ENCODE data around the gene TXNIP.

Gene TXNIP

DNA sequence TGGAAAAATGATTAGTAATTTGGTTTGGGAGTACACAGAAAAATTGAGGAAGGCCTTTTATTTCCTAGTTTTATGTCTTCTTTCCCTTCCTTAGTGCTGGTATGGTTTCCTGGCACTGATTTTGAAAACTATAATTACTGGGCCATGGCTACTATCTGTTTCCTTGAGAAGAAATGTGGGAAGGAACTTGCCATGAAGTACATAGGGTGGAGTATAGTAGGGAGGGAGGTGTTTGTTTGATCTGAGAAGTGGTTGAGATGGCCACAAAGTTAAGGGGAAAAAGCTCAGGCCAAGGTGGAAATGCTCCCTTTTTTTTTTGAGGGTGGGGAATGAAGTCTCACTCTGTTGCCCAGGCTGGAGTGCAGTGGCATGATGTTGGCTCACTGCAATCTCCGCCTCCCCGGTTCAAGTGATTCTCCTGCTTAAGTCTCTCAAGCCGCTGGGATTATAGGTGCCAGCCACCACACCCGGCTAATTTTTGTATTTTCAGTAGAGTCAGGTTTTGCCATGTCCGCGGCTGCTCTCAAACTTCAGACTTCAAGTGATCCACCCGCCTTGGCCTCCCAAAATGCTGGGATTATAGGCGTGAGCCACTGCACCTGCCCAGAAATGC is 13.9 kb upstream of the TXNIP start:
- no peak for DNase-seq

DNA sequence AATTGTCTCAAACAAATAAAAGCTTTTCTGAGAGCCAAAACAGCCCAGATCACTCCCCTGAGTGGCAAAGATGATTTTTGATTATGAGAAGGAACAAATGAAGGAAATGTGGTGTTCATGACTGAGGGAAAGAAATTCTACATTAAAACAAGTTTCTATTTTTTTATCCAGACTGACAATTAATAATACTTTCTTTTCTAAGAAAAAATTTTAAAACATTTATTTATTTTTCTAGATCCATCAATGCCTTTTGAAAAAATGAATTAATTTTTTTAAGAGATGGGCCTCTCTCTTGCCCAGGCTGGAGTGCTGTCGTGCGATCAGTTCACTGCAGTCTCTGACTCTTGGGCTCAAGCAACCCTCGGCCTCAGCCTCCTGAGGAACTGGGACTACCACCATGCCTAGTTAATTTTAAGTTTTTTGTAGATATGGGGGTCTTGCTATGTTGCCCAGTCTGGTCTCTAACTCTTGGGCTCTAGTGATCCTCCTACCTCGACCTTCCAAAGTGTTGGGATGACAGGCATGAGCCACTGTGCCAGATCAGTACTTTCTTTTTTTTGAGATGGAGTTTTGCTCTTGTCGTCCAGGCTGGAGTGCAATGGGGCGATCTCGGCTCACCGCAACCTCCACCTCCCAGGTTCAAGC is 11.2 kb upstream of the TXNIP start:
- no peak for DNase-seq

- DNase-seq = no peak
Measured at GRCh38 chr1:146001709-146002108, 5.3 kb upstream of the TXNIP start.

DNA sequence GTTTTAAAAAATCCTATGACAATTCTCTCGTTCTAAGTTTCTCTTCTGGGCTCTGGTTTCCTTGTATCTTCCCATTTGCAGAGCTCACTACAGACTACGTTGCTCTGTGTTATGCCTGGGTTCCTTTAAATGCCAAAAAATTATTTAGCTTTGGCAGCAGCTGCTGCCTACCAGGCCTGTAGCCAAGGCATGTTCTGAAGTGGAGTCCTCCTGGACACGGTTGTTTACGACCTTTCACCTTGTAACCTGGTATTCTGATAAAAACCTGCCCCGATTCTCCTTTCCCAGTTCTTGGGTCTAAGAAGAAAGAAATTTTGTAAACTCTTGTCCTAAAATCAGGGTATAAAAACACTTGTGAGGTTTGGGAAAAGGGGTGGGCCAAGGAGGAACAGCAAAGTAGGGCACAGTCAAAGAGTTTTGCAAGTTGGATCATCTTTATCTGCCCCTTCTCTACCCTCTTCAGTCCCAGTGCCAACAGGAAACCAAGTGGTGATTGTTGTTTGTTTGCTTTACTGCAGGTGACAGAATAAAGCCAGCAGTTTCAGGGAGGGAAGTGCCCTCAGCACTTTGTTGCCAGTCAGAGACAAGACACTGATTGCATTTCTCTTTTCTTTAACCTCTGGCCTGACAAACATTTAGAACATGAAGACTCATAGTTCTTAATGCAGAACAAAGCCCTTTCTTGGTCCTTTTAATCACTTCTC is 3.1 kb upstream of the TXNIP start:
- DNase-seq = no peak

DNA sequence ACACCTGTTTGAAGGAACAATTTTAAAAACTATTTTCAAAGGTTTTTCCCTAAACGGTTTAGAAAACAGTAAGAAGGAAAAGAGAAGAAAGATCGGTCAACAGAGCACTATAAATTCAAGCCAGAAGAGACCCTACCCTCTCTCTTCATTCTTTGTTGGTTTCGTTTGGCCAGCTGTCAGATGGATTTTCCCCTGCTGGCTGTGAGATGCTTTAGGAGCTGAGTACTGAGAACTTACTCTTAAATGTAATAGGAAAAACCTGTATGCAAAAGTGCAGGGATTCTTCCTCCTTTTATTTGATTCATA is 1.3 kb upstream of the TXNIP start:
- DNase-seq = peak; percentile 36

- DNase-seq = peak; percentile 71
Measured at GRCh38 chr1:145997016-145997717, 788 bp upstream of the TXNIP start.

DNA sequence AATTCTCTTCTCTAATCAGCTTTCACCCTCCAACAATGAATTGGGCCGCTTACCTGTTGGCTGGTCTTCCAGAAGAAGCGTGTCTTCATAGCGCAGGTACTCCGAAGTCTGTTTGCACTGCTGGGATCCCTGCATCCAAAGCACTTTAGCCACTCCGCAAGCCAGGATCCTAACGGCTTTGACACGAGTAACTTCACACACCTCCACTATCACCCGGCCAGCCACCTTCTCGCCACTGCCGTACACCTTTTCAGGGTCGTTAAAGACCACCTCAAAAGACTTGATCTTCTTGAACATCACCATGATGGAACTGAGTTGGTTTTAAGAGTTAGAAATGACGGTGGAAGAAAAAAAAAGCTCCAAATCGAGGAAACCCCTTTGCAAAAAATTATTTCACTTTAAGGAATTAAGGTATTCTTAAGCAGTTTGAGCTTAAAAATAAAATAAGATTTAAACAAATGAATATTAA is 381 bp downstream of the TXNIP start:
- peak; percentile 44 for DNase-seq

DNA sequence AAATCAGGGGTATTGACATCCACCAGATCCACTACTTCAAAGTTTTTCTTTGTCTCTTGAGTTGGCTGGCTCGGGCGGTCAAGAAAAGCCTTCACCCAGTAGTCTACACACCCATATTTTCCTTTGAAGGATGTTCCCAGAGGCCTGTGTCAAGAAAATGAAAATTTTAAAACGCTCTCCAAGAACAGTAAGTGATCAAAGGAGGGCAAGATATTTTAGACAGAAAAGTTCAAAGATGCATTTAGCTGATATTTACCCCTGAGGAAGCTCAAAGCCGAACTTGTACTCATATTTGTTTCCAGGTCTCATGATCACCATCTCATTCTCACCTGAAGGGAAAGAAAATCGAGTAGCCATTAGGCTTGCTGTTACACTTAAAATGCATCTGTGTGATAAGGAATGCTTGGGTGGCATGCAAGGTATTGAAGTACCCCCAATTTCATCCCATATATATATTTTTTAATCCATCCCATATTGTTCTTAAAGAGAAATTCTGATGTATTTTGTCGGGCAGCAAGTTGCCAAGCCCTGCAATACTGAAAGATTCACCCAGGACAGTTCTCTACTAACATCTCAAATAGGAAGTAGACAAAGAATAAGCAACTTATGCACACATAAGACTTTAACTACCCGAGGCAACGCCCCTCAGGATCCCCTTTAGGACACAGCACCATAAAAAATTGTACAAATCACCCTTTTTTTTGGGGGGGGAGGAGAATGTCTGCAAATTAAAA is 1.1 kb downstream of the TXNIP start:
- DNase-seq = peak; percentile 39

GRCh38 chr1:145994391-145995120 is 1.8 kb downstream of the TXNIP start:
- DNase-seq = peak; percentile 48

- peak; percentile 47 for DNase-seq
Measured at GRCh38 chr1:145993618-145994390, 2.6 kb downstream of the TXNIP start.

- no peak for DNase-seq
Measured at GRCh38 chr1:145992958-145993617, 3.3 kb downstream of the TXNIP start.

- peak; percentile 33 for DNase-seq
Measured at GRCh38 chr1:145992502-145992936, 3.9 kb downstream of the TXNIP start.

- peak; percentile 50 for DNase-seq
Measured at GRCh38 chr1:145991735-145992412, 4.5 kb downstream of the TXNIP start.

- DNase-seq = no peak
Measured at GRCh38 chr1:145990249-145990855, 6.0 kb downstream of the TXNIP start.

DNA sequence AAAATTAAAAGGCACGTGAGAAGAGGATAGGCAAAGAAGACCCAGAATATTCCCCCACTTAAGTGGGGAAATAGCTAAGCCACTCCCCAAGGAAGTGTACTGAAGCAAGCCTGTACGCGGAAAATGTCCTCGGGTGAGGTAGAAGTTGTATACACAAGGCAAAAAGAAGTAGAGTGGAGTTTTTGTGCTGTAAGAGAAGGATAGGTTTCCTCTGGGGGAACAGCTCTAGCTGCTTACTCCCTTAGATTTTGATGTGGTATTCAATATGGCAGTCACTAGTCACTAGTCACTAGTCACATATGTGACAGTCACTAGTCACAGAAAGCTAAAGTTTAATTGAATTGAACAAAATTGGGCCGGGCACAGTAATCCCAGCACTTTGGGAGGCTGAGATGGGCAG is 7.6 kb downstream of the TXNIP start:
- DNase-seq = no peak

- no peak for DNase-seq
Measured at GRCh38 chr1:145987926-145988325, 8.5 kb downstream of the TXNIP start.

DNA sequence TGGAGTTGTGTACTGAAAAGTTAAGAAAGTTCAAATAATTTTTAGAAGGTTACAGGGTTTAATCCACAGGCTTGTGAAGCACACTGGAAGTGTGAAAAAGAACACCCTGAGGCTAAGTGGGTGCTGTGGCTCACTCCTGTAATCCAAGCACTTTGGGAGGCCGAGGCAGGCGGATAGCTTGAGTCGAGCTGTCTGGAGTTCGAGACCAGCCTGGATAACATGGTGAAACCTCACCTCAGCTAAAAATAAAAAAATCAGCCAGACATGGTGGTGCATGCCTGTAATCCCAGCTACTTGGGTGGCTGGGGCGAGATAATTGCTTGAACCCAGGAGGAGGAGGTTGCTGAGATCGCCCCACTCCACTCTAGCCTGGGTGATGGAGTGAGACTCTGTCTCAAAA is 9.8 kb downstream of the TXNIP start:
- no peak for DNase-seq

DNA sequence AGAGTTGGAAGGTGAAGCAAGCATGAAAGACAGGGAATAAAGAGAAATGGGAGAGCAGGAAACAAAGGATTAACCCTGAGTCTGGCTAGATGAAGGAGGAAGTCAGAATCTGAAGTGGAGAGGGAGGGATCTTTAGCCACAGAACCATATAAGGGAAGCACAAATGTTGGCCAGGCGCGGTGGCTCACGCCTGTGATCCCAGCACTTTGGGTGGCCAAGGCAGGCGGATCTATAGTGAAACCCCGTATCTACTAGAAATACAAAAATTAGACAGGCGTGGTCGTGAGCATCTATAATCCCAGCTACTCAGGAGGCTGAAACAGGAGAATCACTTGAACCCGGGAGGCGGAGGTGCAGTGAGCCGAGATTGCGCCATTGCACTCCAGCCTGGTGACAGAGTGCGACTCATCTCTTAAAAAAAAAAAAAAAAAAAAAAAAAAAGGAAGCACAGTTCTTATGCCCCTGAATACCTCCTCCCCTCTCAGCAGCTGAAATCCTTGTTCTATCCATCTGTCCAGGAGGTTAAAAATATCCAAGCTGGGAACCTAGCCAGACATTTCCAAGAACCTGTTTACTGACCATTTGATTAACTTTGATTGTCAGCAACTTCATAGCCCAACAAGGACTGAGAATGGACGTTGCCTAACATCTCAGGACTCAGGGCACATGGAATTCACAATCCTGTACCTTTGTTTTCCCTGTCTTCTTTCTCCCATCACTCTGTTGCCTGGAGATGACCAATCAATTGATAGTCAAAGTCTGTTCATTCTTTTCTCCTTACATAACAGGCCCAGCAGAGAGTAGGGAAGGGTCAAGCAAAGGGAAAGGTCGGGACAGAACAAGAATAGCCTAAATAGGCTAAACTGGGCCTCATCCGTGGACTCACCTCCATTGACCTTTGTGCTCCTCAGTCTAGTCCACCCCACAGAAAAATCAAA is 10.6 kb downstream of the TXNIP start:
- DNase-seq = no peak

- DNase-seq = no peak
Measured at GRCh38 chr1:145985129-145985501, 11.3 kb downstream of the TXNIP start.

Measured in hematopoietic multipotent progenitor cell treated with erythropoietin and hydrocortisone succinate and interleukin-3 and kit ligand, for 8 days (in vitro differentiated cells).